Epithelial cell of proximal tubule (primary cell): ENCODE measurements around the gene PLEK. TPM values are rescaled to one million over a fixed set of nuclear protein-coding genes. Genes with fewer than 3 reads are reported as not detected.

Experiments used
- DNase-seq: peaks from one replicate; pipeline ENCODE4 v3.0.0-alpha.2; 2011; ENCODE audit warnings: low read depth
- H3K4me3 ChIP-seq: 2 replicates; pipeline ENCODE4 v1.5.1; 2011; ENCODE audit warnings: low read depth, mild to moderate bottlenecking, low read length
- CTCF ChIP-seq: conservative IDR thresholded peaks from 2 replicates; pipeline ENCODE4 v1.5.1; 2012; ENCODE audit warnings: low read depth, mild to moderate bottlenecking, low read length
- total RNA-seq: library from RNA; depleted of rRNA; stranded (reverse); fragments of >200 nt; gene quantifications from 2 replicates; pipeline ENCODE4 v1.2.3, GENCODE V29; 2015

Gene PLEK
- total RNA-seq, 1 donor from 2014 or later: not detected

- no peak for TF ChIP-seq CTCF
- DNase-seq: no peak
- no peak overlapping the region for H3K4me3 ChIP-seq
These were observed 49.4 kb downstream of the PLEK start for GRCh38 chr2:68414452-68414851.

GRCh38 chr2:68414876-68415275, 49.8 kb downstream of the PLEK start:
- H3K4me3 ChIP-seq: no peak overlapping the region
- no peak for TF ChIP-seq CTCF
- no peak for DNase-seq

GRCh38 chr2:68415521-68415920, 50.4 kb downstream of the PLEK start:
- no peak for TF ChIP-seq CTCF
- no peak for DNase-seq
- H3K4me3 ChIP-seq: no peak overlapping the region

GRCh38 chr2:68416081-68416675, 51.1 kb downstream of the PLEK start:
- TF ChIP-seq CTCF: no peak
- H3K4me3 ChIP-seq: no peak overlapping the region
- no peak for DNase-seq

GRCh38 chr2:68417926-68418325, 52.8 kb downstream of the PLEK start:
- TF ChIP-seq CTCF: no peak
- H3K4me3 ChIP-seq: no peak overlapping the region
- DNase-seq: no peak

GRCh38 chr2:68418419-68418818, 53.3 kb downstream of the PLEK start:
- H3K4me3 ChIP-seq: no peak overlapping the region
- TF ChIP-seq CTCF: no peak
- no peak for DNase-seq

GRCh38 chr2:68418855-68419254, 53.8 kb downstream of the PLEK start:
- no peak overlapping the region for H3K4me3 ChIP-seq
- no peak for TF ChIP-seq CTCF
- no peak for DNase-seq
